HEK293 (cell line): Measurements from ENCODE around the gene FBXO42.
A peak's percentile ranks its signal among the peaks of the same experiment; 100 is the strongest.

Experiments used
- CTCF ChIA-PET: fragments of 350-600 bp; formaldehyde crosslinking; extraction: SDS; loops from one replicate; lab custom pipeline; 2021; ENCODE audit warnings: antibody characterized with exemption; lab: Yijun Ruan, JAX
- POLR2A ChIA-PET: fragments of 300-600 bp; formaldehyde crosslinking; extraction: SDS; loops from one replicate; lab custom pipeline; 2020; ENCODE audit warnings: antibody characterized with exemption, inconsistent platforms; lab: Yijun Ruan, JAX
- H3K27ac ChIP-seq: fragments of 200-500 bp; sonication (Bioruptor generic); 2 replicates; pipeline ENCODE4 v1.5.1; 2014; ENCODE audit warnings: low read depth, low read length, control low read depth, inconsistent platforms; ENCODE audit errors: extremely low read depth
- H3K36me3 ChIP-seq, 2 experiments: fragments of 200-500 bp in 1 of 2; sonication (Bioruptor generic) in 1 of 2; 1 replicate in 1 of 2; 2 replicates in 1 of 2; pipeline ENCODE4 v1.5.1; 2014 to 2017; ENCODE audit warnings: inconsistent platforms in 2 of 2, low read length in 2 of 2; ENCODE audit not compliant: control insufficient read depth in 2 of 2, insufficient read depth in 1 of 2
- H3K4me1 ChIP-seq: fragments of 200-500 bp; sonication (Bioruptor generic); 2 replicates; pipeline ENCODE4 v1.5.1; 2014; ENCODE audit warnings: mild to moderate bottlenecking, low read length, inconsistent platforms; ENCODE audit not compliant: control insufficient read depth, insufficient read depth
- H3K4me3 ChIP-seq: 2 replicates; pipeline ENCODE4 v1.5.1; 2011; ENCODE audit warnings: low read depth, mild to moderate bottlenecking, control low read depth, low read length, moderate library complexity
- H3K9me3 ChIP-seq: fragments of 200-500 bp; sonication (Bioruptor generic); 2 replicates; pipeline ENCODE4 v1.5.1; 2014; ENCODE audit warnings: low read depth, low read length, inconsistent platforms; ENCODE audit not compliant: control insufficient read depth, insufficient read depth
- EGR2 ChIP-seq: fragments of 450-650 bp; formaldehyde crosslinking; IDR thresholded peaks from 2 replicates; pipeline ENCODE4 v1.5.1; 2016; ENCODE audit warnings: low read depth, missing biosample characterization, missing genetic modification characterization
- GLI4 ChIP-seq: fragments of 450-650 bp; formaldehyde crosslinking; IDR thresholded peaks from 2 replicates; pipeline ENCODE4 v1.5.1; 2016; ENCODE audit warnings: missing biosample characterization, missing genetic modification characterization
- KLF1 ChIP-seq: fragments of 450-650 bp; formaldehyde crosslinking; IDR thresholded peaks from 2 replicates; pipeline ENCODE4 v1.5.1; 2016; ENCODE audit warnings: missing biosample characterization, missing genetic modification characterization
- KLF7 ChIP-seq: fragments of 450-650 bp; formaldehyde crosslinking; IDR thresholded peaks from 2 replicates; pipeline ENCODE4 v1.5.1; 2016; ENCODE audit warnings: missing biosample characterization, missing genetic modification characterization, borderline replicate concordance
- MEIS1 ChIP-seq: sonication (generic); formaldehyde crosslinking; IDR thresholded peaks from 2 replicates; pipeline ENCODE4 v1.8.1; 2022; ENCODE audit warnings: missing genetic modification reagents, mild to moderate bottlenecking, borderline replicate concordance
- OVOL3 ChIP-seq: fragments of 450-650 bp; formaldehyde crosslinking; IDR thresholded peaks from 2 replicates; pipeline ENCODE4 v1.5.1; 2016; ENCODE audit warnings: missing biosample characterization, missing genetic modification characterization
- ZFP3 ChIP-seq: fragments of 450-650 bp; formaldehyde crosslinking; IDR thresholded peaks from 2 replicates; pipeline ENCODE4 v1.5.1; 2016; ENCODE audit warnings: low read depth, missing biosample characterization, missing genetic modification characterization
- ZNF121 ChIP-seq: fragments of 450-650 bp; formaldehyde crosslinking; IDR thresholded peaks from 2 replicates; pipeline ENCODE4 v1.5.1; 2016; ENCODE audit warnings: missing biosample characterization, missing genetic modification characterization
- ZNF169 ChIP-seq: fragments of 450-650 bp; formaldehyde crosslinking; IDR thresholded peaks from 2 replicates; pipeline ENCODE4 v1.5.1; 2016; ENCODE audit warnings: missing biosample characterization, missing genetic modification characterization
- ZNF202 ChIP-seq: fragments of 450-650 bp; formaldehyde crosslinking; IDR thresholded peaks from 2 replicates; pipeline ENCODE4 v1.5.1; 2016; ENCODE audit warnings: missing biosample characterization, missing genetic modification characterization, borderline replicate concordance
- ZNF221 ChIP-seq: fragments of 450-650 bp; formaldehyde crosslinking; IDR thresholded peaks from 2 replicates; pipeline ENCODE4 v1.5.1; 2017; ENCODE audit warnings: missing biosample characterization, missing genetic modification characterization, borderline replicate concordance
- ZNF223 ChIP-seq: fragments of 450-650 bp; formaldehyde crosslinking; IDR thresholded peaks from 2 replicates; pipeline ENCODE4 v1.5.1; 2016; ENCODE audit warnings: missing biosample characterization, missing genetic modification characterization
- ZNF366 ChIP-seq: fragments of 450-650 bp; formaldehyde crosslinking; conservative IDR thresholded peaks from 2 replicates; pipeline ENCODE4 v1.5.1; 2016; ENCODE audit warnings: missing biosample characterization, missing genetic modification characterization
- ZNF544 ChIP-seq: fragments of 450-650 bp; formaldehyde crosslinking; IDR thresholded peaks from 2 replicates; pipeline ENCODE4 v1.5.0; 2017; ENCODE audit warnings: missing biosample characterization, missing genetic modification characterization
- ZNF549 ChIP-seq: fragments of 450-650 bp; IDR thresholded peaks from 2 replicates; pipeline ENCODE4 v1.5.1; 2018; ENCODE audit warnings: missing biosample characterization, missing genetic modification characterization, mild to moderate bottlenecking, inconsistent platforms, moderate library complexity
- ZNF561 ChIP-seq: fragments of 450-650 bp; IDR thresholded peaks from 2 replicates; pipeline ENCODE4 v1.5.1; 2018; ENCODE audit warnings: missing biosample characterization, missing genetic modification characterization, borderline replicate concordance
- ZNF610 ChIP-seq: fragments of 450-650 bp; formaldehyde crosslinking; IDR thresholded peaks from 2 replicates; pipeline ENCODE4 v1.5.1; 2016; ENCODE audit warnings: missing biosample characterization, missing genetic modification characterization, borderline replicate concordance
- ZNF660 ChIP-seq: fragments of 450-650 bp; IDR thresholded peaks from 2 replicates; pipeline ENCODE4 v1.5.1; 2018; ENCODE audit warnings: missing biosample characterization, mild to moderate bottlenecking, missing genetic modification characterization
- ZNF664 ChIP-seq: fragments of 450-650 bp; formaldehyde crosslinking; IDR thresholded peaks from 2 replicates; pipeline ENCODE4 v1.5.1; 2016; ENCODE audit warnings: missing biosample characterization, missing genetic modification characterization
- ZNF707 ChIP-seq: fragments of 450-650 bp; formaldehyde crosslinking; IDR thresholded peaks from 2 replicates; pipeline ENCODE4 v1.5.1; 2016; ENCODE audit warnings: missing biosample characterization, missing genetic modification characterization
- ZNF747 ChIP-seq: fragments of 450-650 bp; formaldehyde crosslinking; IDR thresholded peaks from 2 replicates; pipeline ENCODE4 v1.5.1; 2016; ENCODE audit warnings: missing biosample characterization, missing genetic modification characterization
- ZNF791 ChIP-seq: fragments of 450-650 bp; formaldehyde crosslinking; IDR thresholded peaks from 2 replicates; pipeline ENCODE4 v1.5.1; 2016; ENCODE audit warnings: missing biosample characterization, missing genetic modification characterization
- ZNF830 ChIP-seq: fragments of 450-650 bp; IDR thresholded peaks from 2 replicates; pipeline ENCODE4 v1.5.0; 2018; ENCODE audit warnings: missing biosample characterization, missing genetic modification characterization, low read depth, mild to moderate bottlenecking, moderate library complexity
- TF ChIP-seq, protein P1 (sequence below): fragments of 450-650 bp; IDR thresholded peaks from 2 replicates; pipeline ENCODE4 v1.5.1; 2018; ENCODE audit warnings: missing biosample characterization, mild to moderate bottlenecking, missing genetic modification characterization
- TF ChIP-seq, protein P2 (sequence below): fragments of 450-650 bp; formaldehyde crosslinking; IDR thresholded peaks from 2 replicates; pipeline ENCODE4 v1.5.1; 2016; ENCODE audit warnings: missing biosample characterization, missing genetic modification characterization
- TF ChIP-seq, protein P3 (sequence below): fragments of 450-650 bp; formaldehyde crosslinking; IDR thresholded peaks from 2 replicates; pipeline ENCODE4 v1.5.1; 2016; ENCODE audit warnings: missing biosample characterization, missing genetic modification characterization

FBXO42 gene

DNA sequence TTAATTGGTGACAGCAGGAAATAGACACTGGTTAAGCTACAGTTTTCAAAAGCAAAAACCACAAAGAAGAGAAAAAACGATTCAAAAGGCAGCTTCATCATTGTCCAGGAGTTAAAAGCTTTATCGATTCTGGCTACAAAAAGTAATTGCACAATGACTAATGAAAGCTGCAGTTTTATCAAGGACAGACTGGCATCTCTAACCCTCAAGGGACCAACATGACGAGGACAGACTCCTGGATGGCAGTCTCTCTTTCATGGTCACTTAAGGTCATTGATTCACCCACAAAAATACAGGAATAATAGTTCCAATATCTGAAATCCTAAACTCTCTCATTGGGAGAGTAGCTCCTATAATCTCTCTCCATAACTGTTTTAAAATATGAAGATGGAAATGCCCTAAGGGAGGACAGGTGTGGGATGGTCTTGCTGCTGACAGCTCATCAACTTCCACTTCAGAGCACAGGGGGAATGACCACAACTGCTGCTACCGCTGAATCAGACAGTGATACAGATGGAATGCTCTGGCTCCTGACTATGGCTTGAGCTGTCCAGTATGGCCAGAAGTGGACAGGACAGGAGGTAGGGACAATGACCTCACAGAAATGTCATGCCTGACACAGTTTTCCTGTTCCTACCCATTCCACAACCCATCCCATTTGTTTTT is 97.9 kb downstream of the FBXO42 start:
- TF ChIP-seq ZNF660, result no peak
- TF ChIP-seq EGR2 (tag by site-specific recombination), result no peak
- TF ChIP-seq MEIS1, result no peak
- TF ChIP-seq ZNF202 (tag by site-specific recombination), result no peak
- no peak for TF ChIP-seq ZNF747 (tag by site-specific recombination)
- TF ChIP-seq, protein P1, sequence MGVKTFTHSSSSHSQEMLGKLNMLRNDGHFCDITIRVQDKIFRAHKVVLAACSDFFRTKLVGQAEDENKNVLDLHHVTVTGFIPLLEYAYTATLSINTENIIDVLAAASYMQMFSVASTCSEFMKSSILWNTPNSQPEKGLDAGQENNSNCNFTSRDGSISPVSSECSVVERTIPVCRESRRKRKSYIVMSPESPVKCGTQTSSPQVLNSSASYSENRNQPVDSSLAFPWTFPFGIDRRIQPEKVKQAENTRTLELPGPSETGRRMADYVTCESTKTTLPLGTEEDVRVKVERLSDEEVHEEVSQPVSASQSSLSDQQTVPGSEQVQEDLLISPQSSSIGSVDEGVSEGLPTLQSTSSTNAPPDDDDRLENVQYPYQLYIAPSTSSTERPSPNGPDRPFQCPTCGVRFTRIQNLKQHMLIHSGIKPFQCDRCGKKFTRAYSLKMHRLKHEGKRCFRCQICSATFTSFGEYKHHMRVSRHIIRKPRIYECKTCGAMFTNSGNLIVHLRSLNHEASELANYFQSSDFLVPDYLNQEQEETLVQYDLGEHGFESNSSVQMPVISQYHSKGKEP (tag by site-specific recombination), result no peak
- TF ChIP-seq ZNF366, result 0 out of 2 replicates have a peak, but pooled peaks have one; percentile 24
- peaks cover 4 to 59% of the 10 kb centered on the region in 2 experiments; a peak in 2 of 3 replicates for H3K36me3 ChIP-seq
- H3K4me3 ChIP-seq, result no peak overlapping the region
- ChIA-PET POLR2A (no interaction called here), CTCF (interaction anchor here (0.6 to 1.5 kb wide), 6 partner anchors 10 to 513 kb away, joined by 3 to 6 read pairs (median 4); no protein-coding TSS in a partner anchor)
- no peak overlapping the region for H3K27ac ChIP-seq
- peaks cover 5% of the 10 kb centered on the region for H3K4me1 ChIP-seq
- no peaks in the 10 kb centered on the region for H3K9me3 ChIP-seq

DNA sequence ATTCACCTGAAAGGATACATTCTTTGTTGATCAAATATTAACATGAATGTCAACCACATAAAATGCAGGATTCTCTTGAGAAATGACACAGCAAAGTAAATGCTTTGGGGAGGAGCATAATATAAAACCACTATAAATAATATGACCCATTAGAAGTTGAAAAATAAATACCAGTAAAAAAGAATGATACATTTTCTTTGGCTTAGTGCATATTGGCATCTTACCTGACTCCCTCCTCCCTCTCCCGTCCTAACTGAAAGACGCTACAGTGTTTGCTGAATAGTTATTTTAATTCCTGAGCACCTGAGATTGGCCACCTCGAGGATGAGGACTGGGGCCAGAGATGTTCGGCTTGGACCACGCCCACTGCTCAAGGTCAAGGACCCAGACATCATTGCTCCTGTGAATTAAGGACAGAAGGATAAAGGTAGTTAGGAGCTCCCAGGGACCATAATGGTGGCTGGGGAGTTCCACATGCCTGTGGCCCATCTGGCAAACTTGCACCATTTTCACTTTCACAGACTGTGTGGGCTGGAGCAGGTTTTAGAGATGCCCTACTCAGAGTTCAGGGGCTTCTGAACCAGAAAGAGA is 98.9 kb downstream of the FBXO42 start:
- H3K4me1 ChIP-seq, result peaks cover 11% of the 10 kb centered on the region
- peaks cover 4 to 59% of the 10 kb centered on the region in 2 experiments; a peak in 2 of 3 replicates for H3K36me3 ChIP-seq
- no peak overlapping the region for H3K4me3 ChIP-seq
- H3K27ac ChIP-seq, result no peak overlapping the region
- CTCF ChIA-PET, result interaction anchor here (0.6 to 1.5 kb wide), 3 partner anchors 10 to 110 kb away, joined by 4 to 6 read pairs (median 6); no protein-coding TSS in a partner anchor
- TF ChIP-seq ZFP3 (tag by site-specific recombination) (no peak), ZNF830 (tag by site-specific recombination) (no peak), GLI4 (tag by site-specific recombination) (no peak), ZNF664 (tag by site-specific recombination) (no peak), ZNF221 (tag by site-specific recombination) (no peak), ZNF169 (no peak), ZNF561 (tag by site-specific recombination) (no peak), KLF7 (tag by site-specific recombination) (no peak), ZNF610 (tag by site-specific recombination) (no peak), ZNF707 (tag by site-specific recombination) (no peak), KLF1 (no peak), ZNF544 (tag by site-specific recombination) (no peak), ZNF223 (no peak), OVOL3 (tag by site-specific recombination) (no peak), ZNF549 (no peak), ZNF791 (no peak), ZNF121 (tag by site-specific recombination) (no peak)
- TF ChIP-seq, protein P2, sequence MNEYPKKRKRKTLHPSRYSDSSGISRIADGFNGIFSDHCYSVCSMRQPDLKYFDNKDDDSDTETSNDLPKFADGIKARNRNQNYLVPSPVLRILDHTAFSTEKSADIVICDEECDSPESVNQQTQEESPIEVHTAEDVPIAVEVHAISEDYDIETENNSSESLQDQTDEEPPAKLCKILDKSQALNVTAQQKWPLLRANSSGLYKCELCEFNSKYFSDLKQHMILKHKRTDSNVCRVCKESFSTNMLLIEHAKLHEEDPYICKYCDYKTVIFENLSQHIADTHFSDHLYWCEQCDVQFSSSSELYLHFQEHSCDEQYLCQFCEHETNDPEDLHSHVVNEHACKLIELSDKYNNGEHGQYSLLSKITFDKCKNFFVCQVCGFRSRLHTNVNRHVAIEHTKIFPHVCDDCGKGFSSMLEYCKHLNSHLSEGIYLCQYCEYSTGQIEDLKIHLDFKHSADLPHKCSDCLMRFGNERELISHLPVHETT, result no peak
- TF ChIP-seq, protein P3, sequence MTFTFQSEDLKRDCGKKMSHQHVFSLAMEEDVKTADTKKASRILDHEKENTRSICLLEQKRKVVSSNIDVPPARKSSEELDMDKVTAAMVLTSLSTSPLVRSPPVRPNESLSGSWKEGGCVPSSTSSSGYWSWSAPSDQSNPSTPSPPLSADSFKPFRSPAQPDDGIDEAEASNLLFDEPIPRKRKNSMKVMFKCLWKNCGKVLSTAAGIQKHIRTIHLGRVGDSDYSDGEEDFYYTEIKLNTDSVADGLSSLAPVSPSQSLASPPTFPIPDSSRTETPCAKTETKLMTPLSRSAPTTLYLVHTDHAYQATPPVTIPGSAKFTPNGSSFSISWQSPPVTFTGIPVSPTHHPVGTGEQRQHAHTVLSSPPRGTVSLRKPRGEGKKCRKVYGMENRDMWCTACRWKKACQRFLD, result no peak
- POLR2A ChIA-PET, result no interaction called here
- H3K9me3 ChIP-seq, result no peaks in the 10 kb centered on the region
